Activated CD4-positive, alpha-beta T cell treated with anti-CD3 and anti-CD28 coated beads, Interleukin-2, amount 10 ng/mL, durations not matched to agents 7 days and 5 days (primary cell): ENCODE measurements around the gene ANKRD31. TPM values are rescaled to one million over a fixed set of nuclear protein-coding genes. Genes with fewer than 3 reads are reported as not detected.

Experiments
- CTCF ChIA-PET: fragments of 350-600 bp; sonication (Branson Sonifier 250); formaldehyde crosslinking; loops from one replicate; lab custom pipeline; 2021; ENCODE audit warnings: antibody characterized with exemption; lab: Charles Lee
- POLR2A ChIA-PET: fragments of 350-600 bp; sonication (Branson Sonifier 250); formaldehyde crosslinking; loops from one replicate; lab custom pipeline; 2021; ENCODE audit warnings: antibody characterized with exemption; lab: Charles Lee
- DNase-seq: peaks from one replicate; pipeline ENCODE4 v3.0.0-alpha.2; 2020
- H3K27ac Mint-ChIP-seq: one replicate; pipeline ENCODE4 v1.8.0; 2021; ENCODE audit warnings: mild to moderate bottlenecking, moderate library complexity, mixed read lengths
- H3K27me3 Mint-ChIP-seq: one replicate; pipeline ENCODE4 v1.8.0; 2021; ENCODE audit warnings: mixed read lengths
- H3K36me3 Mint-ChIP-seq: one replicate; pipeline ENCODE4 v1.8.0; 2021; ENCODE audit warnings: low read depth, mixed read lengths
- H3K4me1 Mint-ChIP-seq: one replicate; pipeline ENCODE4 v1.8.0; 2021; ENCODE audit warnings: mixed read lengths
- H3K4me3 Mint-ChIP-seq: one replicate; pipeline ENCODE4 v1.8.0; 2021; ENCODE audit warnings: mild to moderate bottlenecking, moderate library complexity, mixed read lengths
- H3K9me3 Mint-ChIP-seq: one replicate; pipeline ENCODE4 v1.8.0; 2021; ENCODE audit warnings: mixed read lengths
- total RNA-seq, 2 experiments: library from RNA; stranded (reverse); gene quantifications; one replicate each; pipeline ENCODE4 v1.2.3, GENCODE V29; 2021

ANKRD31 gene
- total RNA-seq, 2 experiments from 2014 or later, result 0.17 TPM

DNA sequence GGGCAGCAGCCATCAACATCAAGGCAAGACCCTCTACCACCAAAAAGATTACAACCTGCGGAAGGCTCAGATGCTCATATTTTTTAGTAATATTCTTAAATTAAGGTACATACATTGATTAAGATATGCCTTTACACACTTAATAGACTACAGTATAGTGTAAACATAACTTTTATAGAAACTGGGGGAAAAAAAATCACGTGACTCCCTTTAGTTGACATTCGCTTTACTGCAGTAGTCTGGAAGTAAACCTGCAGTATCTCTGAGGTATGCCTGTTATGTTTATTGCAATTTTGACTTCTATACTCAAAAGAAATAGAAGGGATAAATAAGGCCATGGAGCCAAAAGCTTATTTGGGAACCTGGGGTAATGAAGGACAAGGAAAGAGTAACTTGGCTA lies 169.2 kb downstream of the ANKRD31 start:
- ChIA-PET CTCF (no interaction called here), POLR2A (no interaction called here)
- peaks cover 10% of the 10 kb centered on the region for H3K4me1 Mint-ChIP-seq
- no peak for DNase-seq
- no peaks in the 10 kb centered on the region for H3K27me3 Mint-ChIP-seq
- no peaks in the 10 kb centered on the region for H3K36me3 Mint-ChIP-seq
- H3K9me3 Mint-ChIP-seq, result peaks cover 2% of the 10 kb centered on the region
- H3K27ac Mint-ChIP-seq, result no peak overlapping the region
- no peak overlapping the region for H3K4me3 Mint-ChIP-seq

GRCh38 chr5:75062925-75063531 lies 173.7 kb downstream of the ANKRD31 start:
- Mint-ChIP-seq H3K9me3 (peaks cover 5% of the 10 kb centered on the region), H3K27ac (no peak overlapping the region), H3K4me1 (peaks cover 44% of the 10 kb centered on the region), H3K36me3 (no peaks in the 10 kb centered on the region), H3K4me3 (no peak overlapping the region), H3K27me3 (no peaks in the 10 kb centered on the region)
- ChIA-PET CTCF (no interaction called here), POLR2A (no interaction called here)
- DNase-seq, result no peak

DNA sequence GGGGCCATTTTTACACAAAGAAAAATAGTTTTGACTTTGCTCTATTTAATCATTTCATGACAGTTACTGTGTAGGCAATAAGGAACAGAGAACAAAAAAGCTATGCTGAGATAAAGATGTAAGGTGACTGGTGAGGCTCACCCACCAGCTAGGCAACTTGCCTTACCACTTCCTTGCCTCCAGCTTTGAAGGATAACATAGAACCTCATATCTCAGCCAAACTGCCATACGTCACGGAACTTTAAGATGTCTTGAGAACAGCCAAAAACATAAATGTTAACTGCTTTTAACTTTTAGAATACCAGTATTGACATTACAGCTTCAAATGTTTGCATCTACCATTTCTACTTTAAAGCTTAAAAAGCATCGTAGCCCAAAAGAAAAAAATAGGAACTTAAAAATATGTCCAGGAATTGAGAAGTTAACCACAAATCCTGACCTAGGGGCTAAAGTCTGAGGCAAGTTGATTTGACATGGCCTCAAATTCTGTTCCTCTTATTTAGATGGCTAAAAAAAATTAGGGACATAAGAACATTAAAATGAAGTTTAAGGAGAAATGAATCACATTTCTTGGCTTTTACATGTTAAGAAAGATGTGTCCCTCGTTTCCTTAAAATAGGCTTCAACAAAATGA lies 176.6 kb downstream of the ANKRD31 start:
- peaks cover 66% of the 10 kb centered on the region for H3K4me1 Mint-ChIP-seq
- peaks cover 5% of the 10 kb centered on the region for H3K9me3 Mint-ChIP-seq
- H3K4me3 Mint-ChIP-seq, result peak overlapping the region; percentile 12
- no peaks in the 10 kb centered on the region for H3K36me3 Mint-ChIP-seq
- ChIA-PET CTCF (interaction anchor here (0.6 to 1.8 kb wide), 5 partner anchors 10 to 1671 kb away, joined by 3 to 6 read pairs (median 4); no protein-coding TSS in a partner anchor), POLR2A (no interaction called here)
- peak; percentile 72 for DNase-seq
- H3K27ac Mint-ChIP-seq, result peak overlapping the region; percentile 91
- H3K27me3 Mint-ChIP-seq, result peaks cover 4% of the 10 kb centered on the region

- CTCF ChIA-PET, result interaction anchor here (1.8 kb wide), 1 partner anchor 9 kb away, joined by 6 read pairs; no protein-coding TSS in a partner anchor
- Mint-ChIP-seq H3K27me3 (peaks cover 10% of the 10 kb centered on the region), H3K36me3 (no peaks in the 10 kb centered on the region), H3K27ac (peak overlapping the region; percentile 91), H3K4me3 (no peak overlapping the region), H3K9me3 (peaks cover 5% of the 10 kb centered on the region), H3K4me1 (peaks cover 76% of the 10 kb centered on the region)
- POLR2A ChIA-PET, result no interaction called here
- DNase-seq, result no peak
Observed at GRCh38 chr5:75058986-75059535, 177.6 kb downstream of the ANKRD31 start.

GRCh38 chr5:75057561-75057960 lies 179.1 kb downstream of the ANKRD31 start:
- peak; percentile 9 for DNase-seq
- H3K9me3 Mint-ChIP-seq, result peaks cover 5% of the 10 kb centered on the region
- H3K4me1 Mint-ChIP-seq, result peaks cover 71% of the 10 kb centered on the region
- H3K27me3 Mint-ChIP-seq, result peaks cover 10% of the 10 kb centered on the region
- H3K4me3 Mint-ChIP-seq, result no peak overlapping the region
- H3K27ac Mint-ChIP-seq, result peak overlapping the region; percentile 58
- ChIA-PET CTCF (interaction anchor here (1.0 kb wide), 1 partner anchor 8 kb away, joined by 3 read pairs; no protein-coding TSS in a partner anchor), POLR2A (interaction anchor here (0.7 kb wide), 1 partner anchor 9 kb away, joined by 4 read pairs; no protein-coding TSS in a partner anchor)
- H3K36me3 Mint-ChIP-seq, result no peaks in the 10 kb centered on the region

DNA sequence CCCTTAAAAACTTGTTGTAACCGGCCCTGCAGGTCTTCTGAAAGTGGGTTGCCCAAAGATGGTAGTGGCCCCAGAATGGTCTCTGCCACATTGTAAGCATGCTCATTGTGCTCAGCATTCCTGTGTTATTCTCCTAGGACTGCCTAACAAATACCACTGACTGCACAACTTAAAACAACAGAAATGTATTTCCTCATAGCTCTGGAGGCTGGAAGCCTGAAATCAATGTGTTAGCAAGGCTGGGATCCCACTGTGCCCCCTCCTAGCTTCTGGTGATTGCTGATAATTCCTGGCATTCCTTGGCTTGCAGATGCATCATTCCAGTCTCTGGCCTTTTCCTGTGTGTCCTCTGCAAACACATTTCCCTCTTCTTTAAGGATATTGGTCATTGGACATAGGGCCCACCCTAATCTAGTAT lies 180.9 kb downstream of the ANKRD31 start:
- no peak for DNase-seq
- Mint-ChIP-seq H3K9me3 (no peaks in the 10 kb centered on the region), H3K27ac (no peak overlapping the region), H3K27me3 (peaks cover 10% of the 10 kb centered on the region), H3K4me3 (no peak overlapping the region), H3K36me3 (no peaks in the 10 kb centered on the region), H3K4me1 (peaks cover 78% of the 10 kb centered on the region)
- ChIA-PET CTCF (interaction anchor here (0.9 kb wide), 1 partner anchor 181 kb away, joined by 5 read pairs; the partner anchor contains the start of gene ANKRD31), POLR2A (no interaction called here)

GRCh38 chr5:75054134-75054930 lies 182.3 kb downstream of the ANKRD31 start:
- Mint-ChIP-seq H3K4me1 (peaks cover 78% of the 10 kb centered on the region), H3K36me3 (no peaks in the 10 kb centered on the region), H3K27me3 (peaks cover 10% of the 10 kb centered on the region), H3K27ac (peak overlapping the region; percentile 89), H3K9me3 (no peaks in the 10 kb centered on the region), H3K4me3 (peak overlapping the region; percentile 81)
- ChIA-PET CTCF (interaction anchor here (0.6 to 1.4 kb wide), 4 partner anchors 10 to 182 kb away, joined by 3 to 5 read pairs (median 4); partner anchors contain the start of gene ANKRD31), POLR2A (no interaction called here)
- no peak for DNase-seq

GRCh38 chr5:75053304-75054133 lies 183.2 kb downstream of the ANKRD31 start:
- Mint-ChIP-seq H3K27me3 (peaks cover 10% of the 10 kb centered on the region), H3K4me3 (peak overlapping the region; percentile 81), H3K4me1 (peaks cover 79% of the 10 kb centered on the region), H3K36me3 (no peaks in the 10 kb centered on the region), H3K9me3 (no peaks in the 10 kb centered on the region), H3K27ac (peak overlapping the region; percentile 89)
- ChIA-PET CTCF (interaction anchor here (0.6 to 1.5 kb wide), 6 partner anchors 11 to 542 kb away, joined by 3 to 9 read pairs (median 4); partner anchors contain the start of gene ANKRD31), POLR2A (no interaction called here)
- peak; percentile 50 for DNase-seq

DNA sequence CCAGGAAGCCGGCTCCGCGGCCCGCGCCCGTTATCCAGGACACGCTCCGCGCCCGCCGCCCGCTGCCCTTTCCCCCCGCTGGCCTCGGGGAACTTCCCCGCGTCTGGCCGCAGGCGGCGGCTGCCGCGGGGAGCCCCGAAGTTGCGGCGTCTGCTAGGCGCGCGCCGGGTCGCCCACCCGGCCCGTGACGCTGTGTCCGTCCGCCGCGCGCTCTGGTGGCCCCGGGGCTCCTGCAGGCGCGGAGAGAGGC lies 183.7 kb downstream of the ANKRD31 start:
- peaks cover 80% of the 10 kb centered on the region for H3K4me1 Mint-ChIP-seq

GRCh38 chr5:75052192-75053053 lies 184.3 kb downstream of the ANKRD31 start, which contains the start of gene GCNT4:
GCNT4 (minus strand) TSS chr5:75052558; CDS start chr5:75030037, 22,521 bp downstream.
- no peaks in the 10 kb centered on the region for H3K36me3 Mint-ChIP-seq
- peaks cover 10% of the 10 kb centered on the region for H3K27me3 Mint-ChIP-seq
- H3K4me3 Mint-ChIP-seq, result peak within 1 kb of the TSS; percentile 82
- ChIA-PET CTCF (interaction anchor here (0.6 to 1.5 kb wide), 6 partner anchors 10 to 1903 kb away, joined by 3 to 9 read pairs (median 3); partner anchors contain the start of gene ANKRD31), POLR2A (no interaction called here)
- H3K4me1 Mint-ChIP-seq, result peaks cover 80% of the 10 kb centered on the region
- peak; percentile 38 for DNase-seq
- peak within 1 kb of the TSS; percentile 92 for H3K27ac Mint-ChIP-seq
- no peaks in the 10 kb centered on the region for H3K9me3 Mint-ChIP-seq

More for the DNA sequence above, 183.7 kb downstream of the ANKRD31 start:
- H3K36me3 Mint-ChIP-seq, result no peaks in the 10 kb centered on the region
- no peak overlapping the region for H3K27ac Mint-ChIP-seq
- CTCF ChIA-PET, result interaction anchor here (1.3 to 1.5 kb wide), 3 partner anchors 11 to 543 kb away, joined by 3 to 9 read pairs (median 4); partner anchors contain the start of gene ANKRD31
- DNase-seq, result no peak
- no peaks in the 10 kb centered on the region for H3K9me3 Mint-ChIP-seq
- POLR2A ChIA-PET, result no interaction called here
- peaks cover 10% of the 10 kb centered on the region for H3K27me3 Mint-ChIP-seq
- H3K4me3 Mint-ChIP-seq, result peak overlapping the region; percentile 81

DNA sequence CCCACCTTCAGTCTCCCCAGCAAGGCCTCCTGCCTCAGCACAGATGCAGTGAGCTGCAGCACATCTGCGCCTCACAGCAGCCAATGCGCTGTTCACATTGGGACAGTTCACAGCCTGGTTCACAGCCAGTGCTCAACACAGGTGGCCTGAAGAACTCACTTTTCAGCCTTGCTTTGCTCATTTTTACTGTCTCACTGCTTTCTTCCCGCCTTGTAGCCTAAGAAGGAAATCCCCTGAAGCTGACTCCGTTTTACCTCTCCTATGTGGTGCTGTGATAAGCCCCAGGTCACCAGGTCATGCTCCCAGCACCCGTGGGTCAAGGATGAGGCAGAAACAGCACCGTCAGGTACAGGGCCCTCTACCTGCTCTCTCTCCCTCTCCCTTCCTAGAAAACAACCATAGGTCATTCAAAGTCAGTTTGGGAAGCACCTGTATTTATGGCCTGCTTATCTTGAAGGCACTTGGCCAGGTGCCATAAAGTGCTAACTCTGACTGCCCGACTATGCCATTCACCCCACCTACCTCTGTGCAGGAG lies 185.4 kb downstream of the ANKRD31 start:
- peak; percentile 37 for DNase-seq
- POLR2A ChIA-PET, result no interaction called here
- peak overlapping the region; percentile 92 for H3K27ac Mint-ChIP-seq
- peaks cover 69% of the 10 kb centered on the region for H3K4me1 Mint-ChIP-seq
- H3K9me3 Mint-ChIP-seq, result no peaks in the 10 kb centered on the region
- CTCF ChIA-PET, result interaction anchor here (0.6 kb wide), 1 partner anchor 67 kb away, joined by 3 read pairs; no protein-coding TSS in a partner anchor
- H3K4me3 Mint-ChIP-seq, result peak overlapping the region; percentile 82
- H3K36me3 Mint-ChIP-seq, result peaks cover under 1% of the 10 kb centered on the region
- peaks cover 9% of the 10 kb centered on the region for H3K27me3 Mint-ChIP-seq
